ENCODE measurements around the gene PSMC3. TPM values are rescaled to one million over a fixed set of nuclear protein-coding genes. Genes with fewer than 3 reads are reported as not detected.
A peak's percentile ranks its signal among the peaks of the same experiment; 100 is the strongest.

The PSMC3 gene
- total RNA-seq, 3 donors from 2014 or later = 98.5 to 168 (median 144) TPM

- no peaks in the 10 kb centered on the region for H3K9me3 ChIP-seq
- no peaks in the 10 kb centered on the region for H3K4me1 ChIP-seq
- peak in 1 of 2 donors; percentile 57 for DNase-seq (ENCODE audit: low spot score in 2 of 2)
- no peak overlapping the region for H3K4me3 ChIP-seq
- intact Hi-C loops (cut with DNase I; ENCODE audit: low total_unique reads) = no loop called here
- TF ChIP-seq, protein P1, sequence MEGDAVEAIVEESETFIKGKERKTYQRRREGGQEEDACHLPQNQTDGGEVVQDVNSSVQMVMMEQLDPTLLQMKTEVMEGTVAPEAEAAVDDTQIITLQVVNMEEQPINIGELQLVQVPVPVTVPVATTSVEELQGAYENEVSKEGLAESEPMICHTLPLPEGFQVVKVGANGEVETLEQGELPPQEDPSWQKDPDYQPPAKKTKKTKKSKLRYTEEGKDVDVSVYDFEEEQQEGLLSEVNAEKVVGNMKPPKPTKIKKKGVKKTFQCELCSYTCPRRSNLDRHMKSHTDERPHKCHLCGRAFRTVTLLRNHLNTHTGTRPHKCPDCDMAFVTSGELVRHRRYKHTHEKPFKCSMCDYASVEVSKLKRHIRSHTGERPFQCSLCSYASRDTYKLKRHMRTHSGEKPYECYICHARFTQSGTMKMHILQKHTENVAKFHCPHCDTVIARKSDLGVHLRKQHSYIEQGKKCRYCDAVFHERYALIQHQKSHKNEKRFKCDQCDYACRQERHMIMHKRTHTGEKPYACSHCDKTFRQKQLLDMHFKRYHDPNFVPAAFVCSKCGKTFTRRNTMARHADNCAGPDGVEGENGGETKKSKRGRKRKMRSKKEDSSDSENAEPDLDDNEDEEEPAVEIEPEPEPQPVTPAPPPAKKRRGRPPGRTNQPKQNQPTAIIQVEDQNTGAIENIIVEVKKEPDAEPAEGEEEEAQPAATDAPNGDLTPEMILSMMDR (IDR thresholded peaks at IDR 0.05) = no peak
- TF ChIP-seq POLR2AphosphoS5 (IDR thresholded peaks at IDR 0.05) = no peak
- no peak for TF ChIP-seq POLR2A (IDR thresholded peaks at IDR 0.05)
- H3K27ac ChIP-seq = peak overlapping the region; percentile 56 to 72
- H3K27me3 ChIP-seq = no peaks in the 10 kb centered on the region
- no peaks in the 10 kb centered on the region for H3K36me3 ChIP-seq
Observed at GRCh38 chr11:47434011-47434786, 8.0 kb upstream of the PSMC3 start.

DNA sequence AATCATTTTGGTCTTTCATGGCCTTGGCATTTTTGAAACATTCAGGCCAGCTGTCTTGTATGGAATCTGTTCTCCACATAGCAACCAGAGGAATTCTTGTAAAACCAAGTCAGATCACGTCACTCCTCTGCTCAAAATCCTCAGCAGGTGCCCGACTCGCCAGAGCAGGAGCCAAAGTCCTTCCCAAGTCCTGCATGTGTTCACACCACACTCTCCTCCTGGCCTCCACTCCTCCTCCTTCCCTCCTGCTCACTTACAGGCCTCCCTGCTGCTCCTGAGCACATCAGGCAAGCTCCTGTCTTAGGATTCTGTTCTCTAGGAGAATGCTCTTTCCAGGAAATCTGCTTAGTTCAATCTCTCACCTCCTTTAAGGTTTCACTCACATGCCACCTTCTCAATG lies 6.9 kb upstream of the PSMC3 start:
- no peaks in the 10 kb centered on the region for H3K27me3 ChIP-seq

DNA sequence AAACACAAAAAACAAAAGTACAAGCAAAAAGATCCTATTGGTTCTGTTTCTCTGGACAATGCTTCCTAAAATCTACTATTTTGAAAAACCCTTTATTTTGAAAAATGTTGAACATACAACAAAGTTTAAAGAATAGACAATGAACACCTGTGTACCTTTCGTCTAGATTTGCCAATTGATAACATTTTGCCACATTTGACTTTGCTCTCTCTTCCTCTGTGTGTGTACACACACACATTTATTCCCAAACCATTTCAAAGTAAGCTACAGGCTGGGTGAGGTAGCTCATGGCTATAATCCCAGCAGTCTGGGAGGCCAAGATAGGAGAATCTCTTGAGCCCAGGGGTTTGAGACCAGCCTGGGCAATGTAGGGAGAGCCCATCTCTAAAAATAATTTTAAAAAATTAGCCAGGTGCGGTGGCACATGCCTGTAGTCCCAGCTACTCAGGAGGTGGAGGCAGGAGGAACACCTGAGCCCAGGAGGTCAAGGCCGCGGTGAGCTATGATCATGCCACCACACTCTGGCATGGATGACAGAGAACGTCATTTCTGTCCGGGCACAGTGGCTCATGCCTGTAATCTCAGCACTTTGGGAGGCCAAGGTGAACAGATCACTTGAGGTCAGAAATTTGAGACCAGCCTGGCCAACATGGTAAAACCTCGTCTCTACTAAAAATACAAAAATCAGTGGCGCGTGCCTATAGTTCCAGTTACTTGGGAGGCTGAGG lies 5.3 kb upstream of the PSMC3 start:
- no peak for DNase-seq (ENCODE audit: low spot score in 2 of 2)
- Histone ChIP-seq H3K27ac (no peak overlapping the region), H3K4me1 (no peaks in the 10 kb centered on the region), H3K4me3 (no peak overlapping the region), H3K36me3 (no peaks in the 10 kb centered on the region), H3K27me3 (no peaks in the 10 kb centered on the region), H3K9me3 (no peaks in the 10 kb centered on the region)
- intact Hi-C loops (cut with DNase I; ENCODE audit: low total_unique reads) = no loop called here
- TF ChIP-seq, protein P1 (IDR thresholded peaks at IDR 0.05) = no peak
- TF ChIP-seq POLR2AphosphoS5 (IDR thresholded peaks at IDR 0.05) (no peak), POLR2A (IDR thresholded peaks at IDR 0.05) (no peak)

More for the DNA sequence above, 6.9 kb upstream of the PSMC3 start:
- no peak overlapping the region for H3K4me3 ChIP-seq
- H3K36me3 ChIP-seq = no peaks in the 10 kb centered on the region
- intact Hi-C loops (cut with DNase I; ENCODE audit: low total_unique reads) = no loop called here
- H3K9me3 ChIP-seq = no peaks in the 10 kb centered on the region
- H3K4me1 ChIP-seq = no peaks in the 10 kb centered on the region
- no peak for TF ChIP-seq POLR2A (IDR thresholded peaks at IDR 0.05)
- TF ChIP-seq POLR2AphosphoS5 (IDR thresholded peaks at IDR 0.05) = no peak
- TF ChIP-seq, protein P1 (IDR thresholded peaks at IDR 0.05) = no peak
- DNase-seq (ENCODE audit: low spot score in 2 of 2) = no peak
- no peak overlapping the region for H3K27ac ChIP-seq

GRCh38 chr11:47430524-47430923 lies 4.3 kb upstream of the PSMC3 start:
- H3K9me3 ChIP-seq = no peaks in the 10 kb centered on the region
- TF ChIP-seq POLR2A (IDR thresholded peaks at IDR 0.05) (no peak), POLR2AphosphoS5 (IDR thresholded peaks at IDR 0.05) (no peak)
- TF ChIP-seq, protein P1 (IDR thresholded peaks at IDR 0.05) = no peak
- H3K4me3 ChIP-seq = no peak overlapping the region
- no peaks in the 10 kb centered on the region for H3K36me3 ChIP-seq
- no peaks in the 10 kb centered on the region for H3K27me3 ChIP-seq
- intact Hi-C loops (cut with DNase I; ENCODE audit: low total_unique reads) = no loop called here
- H3K4me1 ChIP-seq = peaks cover 0 to 2% of the 10 kb centered on the region in 2 donors
- H3K27ac ChIP-seq = no peak overlapping the region
- no peak for DNase-seq (ENCODE audit: low spot score in 2 of 2)

DNA sequence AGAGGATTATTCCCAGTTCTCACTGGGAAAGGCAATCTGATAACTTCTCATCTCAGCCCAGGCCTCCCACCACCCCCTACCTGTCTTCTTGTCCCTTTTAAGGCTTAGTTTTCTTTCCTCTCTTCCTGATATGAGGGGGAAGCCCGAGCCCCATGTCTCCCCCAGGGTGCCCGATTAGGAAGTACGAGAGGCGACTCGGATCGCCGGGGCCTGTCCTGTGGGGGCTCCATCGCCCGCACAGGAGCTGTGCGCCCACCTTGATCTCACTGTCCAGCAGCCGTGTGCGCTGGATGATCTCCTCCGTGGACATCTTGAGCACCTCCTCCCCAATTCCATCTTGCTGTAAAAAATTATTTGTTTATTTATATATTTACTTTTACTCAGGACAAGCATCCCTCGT lies 628 bp downstream of the PSMC3 start:
- Histone ChIP-seq H3K4me1 (peaks cover 4 to 9% of the 10 kb centered on the region in 2 donors), H3K4me3 (peak overlapping the region; percentile 84 to 95 (median 91)), H3K9me3 (no peaks in the 10 kb centered on the region), H3K27me3 (no peaks in the 10 kb centered on the region), H3K27ac (peak overlapping the region; percentile 94 to 96), H3K36me3 (no peaks in the 10 kb centered on the region)
- intact Hi-C loops (cut with DNase I; ENCODE audit: low total_unique reads) = no loop called here
- no peak for DNase-seq (ENCODE audit: low spot score in 2 of 2)
- TF ChIP-seq, protein P1 (IDR thresholded peaks at IDR 0.05) = no peak
- TF ChIP-seq POLR2A (IDR thresholded peaks at IDR 0.05) = no peak

Data from breast epithelium (tissue), 4 donors.